WTC11 (cell line): Measurements from ENCODE around the gene MGMT. TPM values are rescaled to one million over a fixed set of nuclear protein-coding genes. Genes with fewer than 3 reads are reported as not detected.

ENCODE experiments used
- ATAC-seq: fragments of 200-7000 bp; cut with Tn5 transposase; 2 replicates; pipeline ENCODE4 v1.10.0; 2021; ENCODE audit warnings: mild to moderate bottlenecking, moderate library complexity
- CTCF ChIA-PET: fragments of 300-600 bp; sonication (Branson Sonifier 250); formaldehyde crosslinking; loops from one replicate; lab custom pipeline; 2021; ENCODE audit warnings: antibody characterized with exemption; lab: Charles Lee
- POLR2A ChIA-PET: fragments of 350-600 bp; sonication (Branson Sonifier 250); formaldehyde crosslinking; loops from one replicate; lab custom pipeline; 2021; ENCODE audit warnings: antibody characterized with exemption; lab: Charles Lee
- DNase-seq: peaks from one replicate; pipeline ENCODE4 v3.0.0; 2021; ENCODE audit warnings: low spot score
- H3K27ac Mint-ChIP-seq: 2 replicates; pipeline ENCODE4 v1.8.0; 2021; ENCODE audit warnings: mixed read lengths
- H3K27me3 Mint-ChIP-seq: 2 replicates; pipeline ENCODE4 v1.8.0; 2021; ENCODE audit warnings: low read depth, mild to moderate bottlenecking, moderate library complexity, mixed read lengths
- H3K36me3 Mint-ChIP-seq: 2 replicates; pipeline ENCODE4 v1.8.0; 2021; ENCODE audit warnings: mixed read lengths
- H3K4me1 Mint-ChIP-seq: 2 replicates; pipeline ENCODE4 v1.8.0; 2022; ENCODE audit warnings: mixed read lengths
- H3K4me3 Mint-ChIP-seq: 2 replicates; pipeline ENCODE4 v1.8.0; 2021; ENCODE audit warnings: mild to moderate bottlenecking, moderate library complexity, mixed read lengths
- H3K9me3 Mint-ChIP-seq: 2 replicates; pipeline ENCODE4 v1.8.0; 2021; ENCODE audit warnings: mixed read lengths
- ARID4B ChIP-seq: sonication (generic); formaldehyde crosslinking; IDR thresholded peaks from 2 replicates; pipeline ENCODE4 v1.8.0; 2023; ENCODE audit warnings: missing genetic modification reagents, mild to moderate bottlenecking, borderline replicate concordance
- ATF1 ChIP-seq: sonication (generic); formaldehyde crosslinking; IDR thresholded peaks from 2 replicates; pipeline ENCODE4 v1.8.1; 2023; ENCODE audit warnings: mild to moderate bottlenecking, moderate library complexity, missing genetic modification reagents
- ATF3 ChIP-seq: sonication (generic); formaldehyde crosslinking; conservative IDR thresholded peaks from 2 replicates; pipeline ENCODE4 v1.8.1; 2022; ENCODE audit warnings: mild to moderate bottlenecking, missing genetic modification reagents
- ATF6 ChIP-seq: sonication (generic); formaldehyde crosslinking; IDR thresholded peaks from 2 replicates; pipeline ENCODE4 v1.8.1; 2023; ENCODE audit warnings: mild to moderate bottlenecking, missing genetic modification reagents
- CTCF ChIP-seq: fragments of 200-600 bp; IDR thresholded peaks from 2 replicates; pipeline ENCODE4 v1.8.0; 2022; ENCODE audit warnings: antibody characterized with exemption
- E2F1 ChIP-seq: sonication (generic); formaldehyde crosslinking; IDR thresholded peaks from 2 replicates; pipeline ENCODE4 v1.8.0; 2022; ENCODE audit warnings: mild to moderate bottlenecking, missing genetic modification reagents
- EMX1 ChIP-seq: fragments of 250-450 bp; sonication (Bioruptor Pico); IDR thresholded peaks from 2 replicates; pipeline ENCODE4 v1.8.0; 2021; ENCODE audit warnings: mild to moderate bottlenecking
- FOXP4 ChIP-seq: sonication (generic); formaldehyde crosslinking; IDR thresholded peaks from 2 replicates; pipeline ENCODE4 v1.8.0; 2022; ENCODE audit warnings: mild to moderate bottlenecking, missing genetic modification reagents
- GRHL2 ChIP-seq: fragments of 250-450 bp; sonication (Bioruptor Pico); IDR thresholded peaks from 2 replicates; pipeline ENCODE4 v1.8.0; 2022; ENCODE audit warnings: mild to moderate bottlenecking, moderate library complexity; ENCODE audit not compliant: insufficient replicate concordance, severe bottlenecking
- NFATC4 ChIP-seq: fragments of 250-450 bp; sonication (Bioruptor Pico); IDR thresholded peaks from 2 replicates; pipeline ENCODE4 v1.9.0; 2021; ENCODE audit warnings: mild to moderate bottlenecking
- SOX15 ChIP-seq: fragments of 250-450 bp; sonication (Bioruptor Pico); IDR thresholded peaks from 2 replicates; pipeline ENCODE4 v1.9.0; 2021; ENCODE audit warnings: mild to moderate bottlenecking
- STAT6 ChIP-seq: sonication (generic); formaldehyde crosslinking; conservative IDR thresholded peaks from 2 replicates; pipeline ENCODE4 v1.8.1; 2023; ENCODE audit warnings: mild to moderate bottlenecking, low read depth, missing genetic modification reagents, moderate library complexity
- USF2 ChIP-seq: sonication (generic); formaldehyde crosslinking; IDR thresholded peaks from 2 replicates; pipeline ENCODE4 v1.8.1; 2023; ENCODE audit warnings: mild to moderate bottlenecking, missing genetic modification reagents, moderate library complexity
- ZNF121 ChIP-seq: sonication (generic); formaldehyde crosslinking; IDR thresholded peaks from 2 replicates; pipeline ENCODE4 v1.8.0; 2023; ENCODE audit warnings: missing genetic modification reagents
- ZNF138 ChIP-seq: sonication (generic); formaldehyde crosslinking; conservative IDR thresholded peaks from 2 replicates; pipeline ENCODE4 v1.8.1; 2022; ENCODE audit warnings: mild to moderate bottlenecking, moderate library complexity, missing genetic modification reagents
- ZNF263 ChIP-seq: sonication (generic); formaldehyde crosslinking; IDR thresholded peaks from 2 replicates; pipeline ENCODE4 v1.8.1; 2022; ENCODE audit warnings: low read depth, mild to moderate bottlenecking, moderate library complexity, missing genetic modification reagents
- ZNF532 ChIP-seq: fragments of 250-450 bp; sonication (Bioruptor Pico); IDR thresholded peaks from 2 replicates; pipeline ENCODE4 v1.9.0; 2021; ENCODE audit warnings: mild to moderate bottlenecking, borderline replicate concordance
- total RNA-seq: library from RNA; stranded (reverse); gene quantifications from 3 replicates; pipeline ENCODE4 v1.2.3, GENCODE V29; 2021

Gene MGMT
- total RNA-seq, 1 experiment from 2014 or later, result 11.8 TPM

- CTCF ChIA-PET, result interaction anchor here (0.7 to 2.2 kb wide), 6 partner anchors 97 to 201 kb away, joined by 3 to 6 read pairs (median 4); no protein-coding TSS in a partner anchor
- H3K27ac Mint-ChIP-seq, result no peak overlapping the region; the same call in 1 of the 2 replicates
- H3K36me3 Mint-ChIP-seq, result no peaks in the 10 kb centered on the region
- DNase-seq (peak; percentile 8), ATAC-seq (no peak)
- no peak overlapping the region for H3K4me3 Mint-ChIP-seq
- H3K4me1 Mint-ChIP-seq, result no peaks in the 10 kb centered on the region
- H3K27me3 Mint-ChIP-seq, result no peaks in the 10 kb centered on the region
- POLR2A ChIA-PET, result interaction anchor here (0.8 kb wide), 1 partner anchor 10 kb away, joined by 3 read pairs; no protein-coding TSS in a partner anchor
- no peaks in the 10 kb centered on the region for H3K9me3 Mint-ChIP-seq
- no peak for TF ChIP-seq ATF3
- TF ChIP-seq USF2 (CRISPR knock-in tag), result no peak
- TF ChIP-seq STAT6, result no peak
- TF ChIP-seq EMX1 (CRISPR knock-in tag), result no peak
- TF ChIP-seq ZNF532 (CRISPR knock-in tag), result no peak
- TF ChIP-seq ARID4B (CRISPR knock-in tag), result no peak
- no peak for TF ChIP-seq ZNF138 (CRISPR knock-in tag)
- no peak for TF ChIP-seq SOX15 (CRISPR knock-in tag)
- no peak for TF ChIP-seq CTCF
- no peak for TF ChIP-seq ATF6
- TF ChIP-seq NFATC4 (CRISPR knock-in tag), result no peak
- no peak for TF ChIP-seq GRHL2
- TF ChIP-seq ATF1 (CRISPR knock-in tag), result no peak
- no peak for TF ChIP-seq E2F1 (CRISPR knock-in tag)
- TF ChIP-seq FOXP4, result no peak
- TF ChIP-seq ZNF121 (CRISPR knock-in tag), result no peak
- TF ChIP-seq ZNF263 (CRISPR knock-in tag), result no peak
Observed at GRCh38 chr10:129770286-129770685, 303.2 kb downstream of the MGMT start.
